SK-N-SH treated with all-trans-retinoic acid at 6 μM for 48 hours (cell line): ENCODE results near the gene DYNC1LI2.

Source experiments
- ATAC-seq: fragments of 200-7000 bp; cut with Tn5 transposase; 3 replicates; pipeline ENCODE4 v1.9.1; 2020; ENCODE audit warnings: mild to moderate bottlenecking, moderate library complexity
- BACH2 ChIP-seq: fragments of 250-450 bp; sonication (Bioruptor Pico); IDR thresholded peaks from 2 replicates; pipeline ENCODE4 v1.9.0; 2021; ENCODE audit warnings: mild to moderate bottlenecking, borderline replicate concordance
- CSDC2 ChIP-seq: fragments of 250-450 bp; sonication (Bioruptor Pico); IDR thresholded peaks from 2 replicates; pipeline ENCODE4 v1.5.0; 2020; ENCODE audit warnings: mild to moderate bottlenecking, moderate library complexity
- CSRNP3 ChIP-seq: fragments of 250-450 bp; sonication (Bioruptor Pico); IDR thresholded peaks from 2 replicates; pipeline ENCODE4 v1.5.1; 2021; ENCODE audit warnings: mild to moderate bottlenecking, moderate library complexity
- ESRRG ChIP-seq: fragments of 250-450 bp; sonication (Bioruptor Pico); IDR thresholded peaks from 2 replicates; pipeline ENCODE4 v1.6.1; 2021; ENCODE audit warnings: mild to moderate bottlenecking
- GLIS3 ChIP-seq: fragments of 250-450 bp; sonication (Bioruptor Pico); IDR thresholded peaks from 2 replicates; pipeline ENCODE4 v1.5.0; 2020; ENCODE audit warnings: mild to moderate bottlenecking, moderate library complexity
- ISL1 ChIP-seq: fragments of 250-450 bp; sonication (Bioruptor Pico); IDR thresholded peaks from 2 replicates; pipeline ENCODE4 v2.1.2; 2022; ENCODE audit warnings: mild to moderate bottlenecking, moderate library complexity
- OSR1 ChIP-seq: fragments of 250-450 bp; sonication (Bioruptor Pico); IDR thresholded peaks from 2 replicates; pipeline ENCODE4 v1.8.0; 2022; ENCODE audit warnings: moderate library complexity, mild to moderate bottlenecking, inconsistent platforms
- PATZ1 ChIP-seq: fragments of 250-450 bp; sonication (Bioruptor Pico); IDR thresholded peaks from 2 replicates; pipeline ENCODE4 v1.8.0; 2020; ENCODE audit warnings: mild to moderate bottlenecking, moderate library complexity, borderline replicate concordance
- POU6F1 ChIP-seq: fragments of 250-450 bp; sonication (Bioruptor Pico); IDR thresholded peaks from 2 replicates; pipeline ENCODE4 v1.8.0; 2021; ENCODE audit warnings: low read depth, mild to moderate bottlenecking, moderate library complexity, borderline replicate concordance
- PPARA ChIP-seq: fragments of 250-450 bp; sonication (Bioruptor Pico); IDR thresholded peaks from 2 replicates; pipeline ENCODE4 v1.5.0; 2020; ENCODE audit warnings: mild to moderate bottlenecking, borderline replicate concordance
- RARB ChIP-seq: fragments of 250-450 bp; sonication (Bioruptor Pico); IDR thresholded peaks from 2 replicates; pipeline ENCODE4 v1.8.0; 2021; ENCODE audit warnings: mild to moderate bottlenecking, moderate library complexity
- SNAI2 ChIP-seq: fragments of 250-450 bp; sonication (Bioruptor Pico); IDR thresholded peaks from 2 replicates; pipeline ENCODE4 v1.5.0; 2020; ENCODE audit warnings: mild to moderate bottlenecking, moderate library complexity
- TCF4 ChIP-seq: fragments of 250-450 bp; sonication (Bioruptor Pico); IDR thresholded peaks from 2 replicates; pipeline ENCODE4 v1.8.0; 2021; ENCODE audit warnings: mild to moderate bottlenecking, moderate library complexity, borderline replicate concordance
- TOX ChIP-seq: fragments of 250-450 bp; sonication (Bioruptor Pico); IDR thresholded peaks from 2 replicates; pipeline ENCODE4 v1.8.0; 2021; ENCODE audit warnings: mild to moderate bottlenecking, moderate library complexity, borderline replicate concordance
- TSHZ2 ChIP-seq: fragments of 250-450 bp; sonication (Bioruptor Pico); IDR thresholded peaks from 2 replicates; pipeline ENCODE4 v1.5.0; 2020; ENCODE audit warnings: mild to moderate bottlenecking, moderate library complexity
- ZC3H10 ChIP-seq: fragments of 250-450 bp; sonication (Bioruptor Pico); IDR thresholded peaks from 2 replicates; pipeline ENCODE4 v1.5.1; 2021; ENCODE audit warnings: mild to moderate bottlenecking, moderate library complexity
- ZFP3 ChIP-seq: fragments of 250-450 bp; sonication (Bioruptor Pico); IDR thresholded peaks from 2 replicates; pipeline ENCODE4 v1.5.0; 2020; ENCODE audit warnings: mild to moderate bottlenecking, moderate library complexity
- ZFP30 ChIP-seq: fragments of 450-650 bp; formaldehyde crosslinking; IDR thresholded peaks from 2 replicates; pipeline ENCODE4 v1.5.0; 2022; ENCODE audit warnings: mild to moderate bottlenecking, moderate library complexity
- ZNF565 ChIP-seq: fragments of 450-650 bp; formaldehyde crosslinking; conservative IDR thresholded peaks from 2 replicates; pipeline ENCODE4 v1.5.0; 2020; ENCODE audit warnings: low read depth, mild to moderate bottlenecking, moderate library complexity
- ZNF8 ChIP-seq: fragments of 450-650 bp; formaldehyde crosslinking; IDR thresholded peaks from 2 replicates; pipeline ENCODE4 v1.5.0; 2020; ENCODE audit warnings: mild to moderate bottlenecking, moderate library complexity

DYNC1LI2 gene

GRCh38 chr16:66750279-66751052 is 943 bp downstream of the DYNC1LI2 start (continued):
- TF ChIP-seq CSRNP3 (CRISPR knock-in tag) = no peak
- TF ChIP-seq ZNF8 (CRISPR knock-in tag) = no peak
- TF ChIP-seq, all 23 proteins: peak for 0

GRCh38 chr16:66746682-66747081 is 4.7 kb downstream of the DYNC1LI2 start:
- ATAC-seq = no peak

GRCh38 chr16:66746048-66746447 is 5.4 kb downstream of the DYNC1LI2 start:
- TF ChIP-seq RARB (CRISPR knock-in tag) (no peak), GLIS3 (CRISPR knock-in tag) (no peak), SNAI2 (CRISPR knock-in tag) (no peak), ESRRG (CRISPR knock-in tag) (no peak), PPARA (CRISPR knock-in tag) (no peak), CSDC2 (CRISPR knock-in tag) (no peak), PATZ1 (CRISPR knock-in tag) (no peak), ZFP3 (CRISPR knock-in tag) (no peak), OSR1 (CRISPR knock-in tag) (no peak), BACH2 (no peak), TCF4 (no peak)
- ATAC-seq = no peak

More at GRCh38 chr16:66746682-66747081, 4.7 kb downstream of the DYNC1LI2 start:
- no peak for TF ChIP-seq TOX (CRISPR knock-in tag)
- TF ChIP-seq SNAI2 (CRISPR knock-in tag) = no peak
- TF ChIP-seq ZFP30 (CRISPR knock-in tag) = no peak
- TF ChIP-seq ZC3H10 (CRISPR knock-in tag) = no peak
- no peak for TF ChIP-seq ISL1 (CRISPR knock-in tag)
- TF ChIP-seq BACH2 = no peak
- TF ChIP-seq POU6F1 (CRISPR knock-in tag) = no peak
- no peak for TF ChIP-seq ESRRG (CRISPR knock-in tag)
- TF ChIP-seq CSDC2 (CRISPR knock-in tag) = no peak
- no peak for TF ChIP-seq ZNF565 (CRISPR knock-in tag)
- TF ChIP-seq ZFP3 (CRISPR knock-in tag) = no peak
- no peak for TF ChIP-seq TCF4
- TF ChIP-seq OSR1 (CRISPR knock-in tag) = no peak
- TF ChIP-seq TSHZ2 (CRISPR knock-in tag) = no peak
- TF ChIP-seq CSRNP3 (CRISPR knock-in tag) = no peak
- no peak for TF ChIP-seq ZNF8 (CRISPR knock-in tag)
